HepG2 (cell line): ENCODE results near the gene REPS2. TPM values are rescaled to one million over a fixed set of nuclear protein-coding genes. Genes with fewer than 3 reads are reported as not detected.

Experiments used
- ATAC-seq: fragments of 200-7000 bp; cut with Tn5 transposase; 3 replicates; pipeline ENCODE4 v1.9.1; 2020; ENCODE audit warnings: mild to moderate bottlenecking, moderate library complexity
- BruUV-seq: library from RNA; stranded (reverse); fragments of 400-500 nt; replicated peaks from 2 replicates; lab custom pipeline; 2021; lab: Mats Ljungman, UMichigan
- CTCF ChIA-PET: fragments of 300-600 bp; formaldehyde crosslinking; extraction: SDS; loops from one replicate; lab custom pipeline; 2021; ENCODE audit warnings: low total read pairs, inconsistent platforms, low intra/inter-chr PET ratio; lab: Yijun Ruan, JAX
- POLR2A ChIA-PET: fragments of 350-600 bp; sonication (Branson Sonifier 250); formaldehyde crosslinking; loops from one replicate; lab custom pipeline; 2020; ENCODE audit warnings: antibody characterized with exemption, inconsistent platforms; lab: Yijun Ruan, JAX
- DNase-seq: peaks from one replicate; pipeline ENCODE4 v3.0.0-alpha.2; 2015; ENCODE audit warnings: low spot score
- FAIRE-seq: peaks from 3 replicates; lab custom pipeline; 2011; peaks lifted over from hg19 to GRCh38; lab: Jason Lieb, UNC
- H2AFZ ChIP-seq: one replicate; pipeline ENCODE4 v1.6.1; 2011; ENCODE audit warnings: low read length, inconsistent platforms
- H3K27ac ChIP-seq: fragments of 300-600 bp; 3 replicates; pipeline ENCODE4 v1.8.0; 2011; ENCODE audit warnings: mixed run types, mild to moderate bottlenecking, mixed read lengths, low read length, inconsistent platforms; ENCODE audit not compliant: insufficient read depth; ENCODE audit errors: extremely low read length
- H3K27me3 ChIP-seq, 2 experiments: fragments of 200-600 bp in 1 of 2; 2 replicates in 1 of 2; 3 replicates in 1 of 2; pipeline versions ENCODE4 v1.6.0 to v1.8.0; 2011; ENCODE audit warnings: low read length in 2 of 2, mild to moderate bottlenecking in 2 of 2, moderate library complexity in 2 of 2, inconsistent platforms in 1 of 2; ENCODE audit not compliant: insufficient read depth in 2 of 2, control insufficient read depth in 1 of 2
- H3K36me3 ChIP-seq, 2 experiments: fragments of 200-600 bp in 1 of 2; replicated peaks in 1 of 2; 2 replicates in 1 of 2; 3 replicates in 1 of 2; pipeline versions ENCODE4 v1.5.1 to v1.8.0; 2011; ENCODE audit warnings: low read length in 2 of 2, inconsistent platforms in 1 of 2; ENCODE audit not compliant: insufficient read depth in 2 of 2, control insufficient read depth in 1 of 2
- H3K4me1 ChIP-seq: 2 replicates; pipeline ENCODE4 v1.5.1; 2012; ENCODE audit warnings: low read length, inconsistent platforms; ENCODE audit not compliant: insufficient read depth
- H3K4me2 ChIP-seq: 2 replicates; pipeline ENCODE4 v1.6.0; 2011; ENCODE audit warnings: low read depth, low read length, inconsistent platforms
- H3K4me3 ChIP-seq, 3 experiments: fragments of 200-600 bp in 1 of 3; sonication (generic), shearing (Covaris generic) in 1 of 3; replicated peaks in 1 of 3; 2 replicates each; pipeline ENCODE4 v1.5.1; 2011 to 2016; ENCODE audit warnings: low read length in 3 of 3, inconsistent platforms in 2 of 3, low read depth in 2 of 3, mild to moderate bottlenecking in 2 of 3, control low read depth in 1 of 3, mixed read lengths in 1 of 3; ENCODE audit not compliant: insufficient read depth in 1 of 3
- H3K79me2 ChIP-seq: one replicate; pipeline ENCODE4 v1.6.1; 2011; ENCODE audit warnings: low read length, inconsistent platforms; ENCODE audit not compliant: insufficient read depth
- H3K9ac ChIP-seq: 2 replicates; pipeline ENCODE4 v1.6.0; 2011; ENCODE audit warnings: mild to moderate bottlenecking, low read depth, low read length, inconsistent platforms; ENCODE audit not compliant: insufficient read depth
- H3K9me3 ChIP-seq: 2 replicates; pipeline ENCODE4 v1.5.1; 2012; ENCODE audit warnings: mild to moderate bottlenecking, low read length
- H4K20me1 ChIP-seq: 2 replicates; pipeline ENCODE4 v1.6.0; 2011; ENCODE audit warnings: inconsistent platforms, mild to moderate bottlenecking, low read length, moderate library complexity; ENCODE audit not compliant: insufficient read depth
- ELF1 ChIP-seq: sonication (generic); formaldehyde crosslinking; IDR thresholded peaks from 2 replicates; pipeline ENCODE4 v1.4.0; 2020; ENCODE audit warnings: missing genetic modification reagents
- NR2F6 ChIP-seq, 2 experiments: IDR thresholded peaks; 2 replicates each; pipeline ENCODE4 v1.6.1; 2016; ENCODE audit warnings: antibody characterized with exemption in 1 of 2, mild to moderate bottlenecking in 1 of 2
- PCBP2 ChIP-seq: fragments of 200-400 bp; formaldehyde crosslinking; optimal IDR thresholded peaks from 2 replicates; pipeline ENCODE3; 2018; ENCODE audit warnings: low read length, low read depth; ENCODE audit not compliant: poor library complexity, severe bottlenecking
- POLR2AphosphoS2 ChIP-seq: IDR thresholded peaks from 2 replicates; pipeline ENCODE4 v1.6.1; 2011; ENCODE audit warnings: low read depth, low read length, improper control_type of control experiment
- RORA ChIP-seq: sonication (generic); formaldehyde crosslinking; IDR thresholded peaks from 2 replicates; pipeline ENCODE4 v1.5.0; 2020; ENCODE audit warnings: mild to moderate bottlenecking, missing genetic modification reagents, moderate library complexity
- TCF12 ChIP-seq, 2 experiments: fragments of 450-650 bp in 1 of 2; sonication (generic) in 1 of 2; formaldehyde crosslinking in 1 of 2; IDR thresholded peaks; 2 replicates each; pipeline versions ENCODE4 v1.6.1 to v1.8.0; 2017 to 2022; ENCODE audit warnings: antibody characterized with exemption in 1 of 2, mild to moderate bottlenecking in 1 of 2, missing genetic modification reagents in 1 of 2, moderate library complexity in 1 of 2
- TOPORS ChIP-seq: sonication (generic); formaldehyde crosslinking; IDR thresholded peaks from 2 replicates; pipeline ENCODE4 v1.8.0; 2023; ENCODE audit warnings: mild to moderate bottlenecking, missing genetic modification reagents
- ZNF367 ChIP-seq: sonication (generic); formaldehyde crosslinking; IDR thresholded peaks from 2 replicates; pipeline ENCODE4 v1.4.0; 2020; ENCODE audit warnings: missing genetic modification reagents, borderline replicate concordance
- ZNF558 ChIP-seq: sonication (generic); formaldehyde crosslinking; IDR thresholded peaks from 2 replicates; pipeline ENCODE4 v1.9.0; 2022; ENCODE audit warnings: mild to moderate bottlenecking, missing genetic modification reagents, borderline replicate concordance
- ZNF713 ChIP-seq: sonication (generic); formaldehyde crosslinking; IDR thresholded peaks from 2 replicates; pipeline ENCODE4 v1.4.0; 2020; ENCODE audit warnings: mild to moderate bottlenecking, missing genetic modification reagents
- ZSCAN22 ChIP-seq: sonication (generic); formaldehyde crosslinking; IDR thresholded peaks from 2 replicates; pipeline ENCODE4 v1.4.0; 2020; ENCODE audit warnings: mild to moderate bottlenecking, missing genetic modification reagents
- WGBS: methylation state at CpG from one replicate; pipeline ENCODE4 v1.1.6; 2017; ENCODE audit warnings: low lambda C conversion rate; 5-methylcytosine and 5-hydroxymethylcytosine counted together
- in situ Hi-C: cut with HindIII; loops from 2 replicates; pipeline ENCODE4 v1.10.0; 2017; ENCODE audit warnings: low pct_unique_long_range_greater_than_20kb; ENCODE audit not compliant: extremely low pct_ligation_motif_present
- intact Hi-C: fragments of 100-400 bp; cut with micrococcal nuclease; formaldehyde crosslinking; loops from one replicate; pipeline ENCODE4 v1.10.0; 2022; ENCODE audit not compliant: unreplicated experiment
- polyA plus RNA-seq, 8 experiments: library from polyadenylated mRNA; depleted of rRNA in 3 of 8; stranded (reverse) in 7 of 8; unstranded in 1 of 8; fragments of >200 nt; fragmentation: Illumina TruSeq in 4 of 8; extraction: Trizol in 4 of 8; gene quantifications; 2 replicates each; pipeline versions ENCODE4 v1.2.1 to v1.2.3, GENCODE V29; 2011 to 2016; ENCODE audit warnings: low read depth in 4 of 8, missing spikeins in 1 of 8, mixed read lengths in 1 of 8; ENCODE audit not compliant: insufficient read depth in 1 of 8
- total RNA-seq, 5 experiments: library from RNA; depleted of rRNA; stranded (reverse); fragments of >200 nt; fragmentation: Illumina TruSeq; extraction: Trizol; gene quantifications; 2 replicates each; pipeline ENCODE4 v1.2.3, GENCODE V29; 2016; ENCODE audit warnings: low read depth in 1 of 5
- TF ChIP-seq, protein P1 (sequence below): sonication (generic); formaldehyde crosslinking; IDR thresholded peaks from 2 replicates; pipeline ENCODE4 v1.8.1; 2023; ENCODE audit warnings: missing genetic modification reagents, inconsistent platforms, borderline replicate concordance
- TF ChIP-seq, protein P2 (sequence below): sonication (generic); formaldehyde crosslinking; IDR thresholded peaks from 2 replicates; pipeline ENCODE4 v1.5.1; 2020; ENCODE audit warnings: mild to moderate bottlenecking, missing genetic modification reagents, borderline replicate concordance

The REPS2 gene
- total and polyA plus RNA-seq, 2 of the 13 experiments (the other 11 are each of a cell fraction or from before 2014, with no cell fraction given), result 0.05 to 0.58 TPM

GRCh38 chrX:16950423-16950822 is 4.0 kb downstream of the REPS2 start:
- intact Hi-C loops (no loop called here), in situ Hi-C loops (no loop called here)
- Histone ChIP-seq H3K4me1 (peaks cover 5% of the 10 kb centered on the region; the same call in 1 of the 2 replicates), H3K27ac (no peak overlapping the region), H3K27me3 (0 out of 5 replicates have a peak, but pooled peaks cover 0 to 4% of the 10 kb centered on the region in 2 experiments), H3K36me3 (no peaks in the 10 kb centered on the region), H3K79me2 (no peaks in the 10 kb centered on the region), H3K4me3 (no peak overlapping the region), H3K9me3 (no peaks in the 10 kb centered on the region), H4K20me1 (no peaks in the 10 kb centered on the region), H2AFZ (no peak overlapping the region), H3K4me2 (no peak overlapping the region), H3K9ac (no peak overlapping the region)
- ChIA-PET CTCF (no interaction called here), POLR2A (no interaction called here)
- no TSS peak for BruUV-seq
- ATAC-seq (no peak), DNase-seq (no peak), FAIRE-seq (no peak)
- no peak for TF ChIP-seq ZNF713 (CRISPR knock-in tag)
- TF ChIP-seq, protein P1, sequence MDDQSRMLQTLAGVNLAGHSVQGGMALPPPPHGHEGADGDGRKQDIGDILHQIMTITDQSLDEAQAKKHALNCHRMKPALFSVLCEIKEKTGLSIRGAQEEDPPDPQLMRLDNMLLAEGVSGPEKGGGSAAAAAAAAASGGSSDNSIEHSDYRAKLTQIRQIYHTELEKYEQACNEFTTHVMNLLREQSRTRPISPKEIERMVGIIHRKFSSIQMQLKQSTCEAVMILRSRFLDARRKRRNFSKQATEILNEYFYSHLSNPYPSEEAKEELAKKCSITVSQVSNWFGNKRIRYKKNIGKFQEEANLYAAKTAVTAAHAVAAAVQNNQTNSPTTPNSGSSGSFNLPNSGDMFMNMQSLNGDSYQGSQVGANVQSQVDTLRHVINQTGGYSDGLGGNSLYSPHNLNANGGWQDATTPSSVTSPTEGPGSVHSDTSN (CRISPR knock-in tag), result no peak
- no peak for TF ChIP-seq RORA (CRISPR knock-in tag)
- no peak for TF ChIP-seq TCF12 (IDR thresholded peaks at IDR 0.05)
- no peak for TF ChIP-seq TCF12 (CRISPR knock-in tag; IDR thresholded peaks at IDR 0.05)
- no peak for TF ChIP-seq TOPORS (CRISPR knock-in tag)
- no peak for TF ChIP-seq NR2F6 (IDR thresholded peaks at IDR 0.05)
- no peak for TF ChIP-seq NR2F6 (CRISPR knock-in tag; IDR thresholded peaks at IDR 0.05)
- TF ChIP-seq PCBP2, result no peak
- TF ChIP-seq POLR2AphosphoS2, result no peak
- no peak for TF ChIP-seq ZNF367 (CRISPR knock-in tag)
- TF ChIP-seq ZNF558, result no peak
- TF ChIP-seq ELF1 (CRISPR knock-in tag), result no peak
- TF ChIP-seq, protein P2, sequence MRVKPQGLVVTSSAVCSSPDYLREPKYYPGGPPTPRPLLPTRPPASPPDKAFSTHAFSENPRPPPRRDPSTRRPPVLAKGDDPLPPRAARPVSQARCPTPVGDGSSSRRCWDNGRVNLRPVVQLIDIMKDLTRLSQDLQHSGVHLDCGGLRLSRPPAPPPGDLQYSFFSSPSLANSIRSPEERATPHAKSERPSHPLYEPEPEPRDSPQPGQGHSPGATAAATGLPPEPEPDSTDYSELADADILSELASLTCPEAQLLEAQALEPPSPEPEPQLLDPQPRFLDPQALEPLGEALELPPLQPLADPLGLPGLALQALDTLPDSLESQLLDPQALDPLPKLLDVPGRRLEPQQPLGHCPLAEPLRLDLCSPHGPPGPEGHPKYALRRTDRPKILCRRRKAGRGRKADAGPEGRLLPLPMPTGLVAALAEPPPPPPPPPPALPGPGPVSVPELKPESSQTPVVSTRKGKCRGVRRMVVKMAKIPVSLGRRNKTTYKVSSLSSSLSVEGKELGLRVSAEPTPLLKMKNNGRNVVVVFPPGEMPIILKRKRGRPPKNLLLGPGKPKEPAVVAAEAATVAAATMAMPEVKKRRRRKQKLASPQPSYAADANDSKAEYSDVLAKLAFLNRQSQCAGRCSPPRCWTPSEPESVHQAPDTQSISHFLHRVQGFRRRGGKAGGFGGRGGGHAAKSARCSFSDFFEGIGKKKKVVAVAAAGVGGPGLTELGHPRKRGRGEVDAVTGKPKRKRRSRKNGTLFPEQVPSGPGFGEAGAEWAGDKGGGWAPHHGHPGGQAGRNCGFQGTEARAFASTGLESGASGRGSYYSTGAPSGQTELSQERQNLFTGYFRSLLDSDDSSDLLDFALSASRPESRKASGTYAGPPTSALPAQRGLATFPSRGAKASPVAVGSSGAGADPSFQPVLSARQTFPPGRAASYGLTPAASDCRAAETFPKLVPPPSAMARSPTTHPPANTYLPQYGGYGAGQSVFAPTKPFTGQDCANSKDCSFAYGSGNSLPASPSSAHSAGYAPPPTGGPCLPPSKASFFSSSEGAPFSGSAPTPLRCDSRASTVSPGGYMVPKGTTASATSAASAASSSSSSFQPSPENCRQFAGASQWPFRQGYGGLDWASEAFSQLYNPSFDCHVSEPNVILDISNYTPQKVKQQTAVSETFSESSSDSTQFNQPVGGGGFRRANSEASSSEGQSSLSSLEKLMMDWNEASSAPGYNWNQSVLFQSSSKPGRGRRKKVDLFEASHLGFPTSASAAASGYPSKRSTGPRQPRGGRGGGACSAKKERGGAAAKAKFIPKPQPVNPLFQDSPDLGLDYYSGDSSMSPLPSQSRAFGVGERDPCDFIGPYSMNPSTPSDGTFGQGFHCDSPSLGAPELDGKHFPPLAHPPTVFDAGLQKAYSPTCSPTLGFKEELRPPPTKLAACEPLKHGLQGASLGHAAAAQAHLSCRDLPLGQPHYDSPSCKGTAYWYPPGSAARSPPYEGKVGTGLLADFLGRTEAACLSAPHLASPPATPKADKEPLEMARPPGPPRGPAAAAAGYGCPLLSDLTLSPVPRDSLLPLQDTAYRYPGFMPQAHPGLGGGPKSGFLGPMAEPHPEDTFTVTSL (CRISPR knock-in tag), result no peak
- no peak for TF ChIP-seq ZSCAN22 (CRISPR knock-in tag)
- WGBS, result 28% methylated on average over 4 of the region's 4 CpGs
